GM18873 (cell line): ENCODE measurements around the gene ALDH1B1.
"Not testable (repeated sequence)": the region's sequence is repeated elsewhere in the genome, so short reads cannot be mapped to it uniquely, and the experiment has no call there.

Experiments used
- ATAC-seq: cut with Tn5 transposase; IDR thresholded peaks from one replicate; pipeline ENCODE4 v1.9.1; 2021; ENCODE audit warnings: mild to moderate bottlenecking, moderate library complexity, moderate number of reproducible peaks; ENCODE audit not compliant: unreplicated experiment, low FRiP score

The ALDH1B1 gene

DNA sequence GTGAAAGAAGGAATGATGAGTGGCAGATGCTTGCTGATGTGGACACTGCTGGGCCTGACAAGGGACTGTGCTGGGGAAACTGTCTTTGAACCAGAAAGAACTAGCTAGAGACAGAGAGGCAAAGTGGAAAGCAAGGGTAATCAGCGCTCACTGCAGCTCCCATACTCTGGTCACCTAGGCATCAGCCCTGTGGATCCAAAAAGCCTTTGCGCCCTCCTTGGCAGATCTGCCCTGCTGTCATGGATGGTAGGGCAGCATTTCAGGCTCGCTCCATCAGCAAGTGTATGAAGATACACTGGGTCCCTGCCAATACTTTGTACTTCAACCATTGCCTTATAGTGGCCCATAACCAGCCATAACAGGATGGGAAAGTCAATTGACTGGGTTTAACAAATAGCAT, 6.6 kb upstream of the ALDH1B1 start:
- no peak for ATAC-seq

GRCh38 chr9:38386319-38386895, 6.1 kb upstream of the ALDH1B1 start:
- ATAC-seq: no peak

GRCh38 chr9:38387066-38387465, 5.4 kb upstream of the ALDH1B1 start:
- ATAC-seq: no peak

DNA sequence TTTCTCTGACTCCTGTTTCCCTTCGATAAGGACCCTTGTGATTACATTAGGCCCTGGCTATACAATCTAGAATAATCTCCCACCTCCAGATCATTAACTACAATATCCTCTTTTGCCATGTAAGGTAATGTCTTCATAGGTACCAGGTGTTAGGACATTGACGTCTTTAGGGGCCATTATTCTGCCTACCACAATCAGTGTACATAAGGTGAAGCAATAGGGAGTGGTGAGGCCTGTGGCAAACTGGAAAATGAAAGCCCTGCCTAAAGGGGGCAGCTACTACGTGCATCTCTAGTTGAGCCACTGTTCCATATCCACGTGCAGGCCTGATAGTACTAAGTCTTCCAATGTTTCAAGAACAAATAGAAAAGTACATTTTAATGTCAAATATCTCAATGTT, 4.8 kb upstream of the ALDH1B1 start:
- ATAC-seq: no peak

DNA sequence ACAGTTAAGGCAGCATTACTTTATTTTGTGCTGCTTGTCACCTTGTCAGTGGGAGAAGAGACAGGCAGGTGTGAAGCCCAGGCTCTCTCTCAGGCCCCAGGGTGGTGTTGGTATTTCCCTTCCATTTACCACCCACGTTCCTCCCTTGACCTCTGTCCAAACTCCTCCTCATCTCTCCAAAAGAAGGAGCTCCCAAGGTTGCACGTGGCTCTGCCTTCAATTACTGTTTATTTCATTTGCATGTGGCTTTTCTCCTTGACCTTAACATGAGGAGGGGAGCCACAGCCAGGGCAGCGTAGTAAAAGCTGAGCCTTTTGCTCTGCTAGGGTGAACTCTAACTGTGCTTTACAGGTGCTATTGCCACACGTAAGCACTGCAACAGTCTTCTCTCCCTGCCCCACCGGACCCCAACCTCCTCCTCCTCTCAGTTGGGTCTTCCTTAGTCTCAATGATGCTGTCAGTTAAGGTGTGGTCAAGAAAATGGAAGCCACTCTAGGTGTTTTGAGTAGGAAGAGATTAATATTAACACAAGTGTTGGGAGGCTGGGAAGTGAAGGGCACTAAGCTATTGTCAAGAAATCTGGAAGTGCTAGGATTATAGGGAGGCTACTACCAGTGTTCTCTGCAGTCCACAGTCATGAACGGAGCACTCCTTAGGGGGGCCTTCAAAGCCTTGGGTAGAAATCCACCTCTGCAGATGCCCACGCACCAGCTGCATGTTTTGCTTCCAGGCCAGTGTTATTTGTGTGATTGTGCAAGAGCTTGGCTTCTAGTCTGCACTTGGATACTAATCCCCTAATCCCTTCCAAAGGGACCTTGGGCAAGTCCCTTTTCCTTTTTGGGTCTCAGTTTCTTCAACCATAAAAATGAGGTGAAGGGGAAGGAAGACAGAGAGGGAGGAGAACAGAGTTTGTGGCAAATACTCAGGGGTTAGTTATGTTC, 3.9 kb upstream of the ALDH1B1 start:
- no peak for ATAC-seq

DNA sequence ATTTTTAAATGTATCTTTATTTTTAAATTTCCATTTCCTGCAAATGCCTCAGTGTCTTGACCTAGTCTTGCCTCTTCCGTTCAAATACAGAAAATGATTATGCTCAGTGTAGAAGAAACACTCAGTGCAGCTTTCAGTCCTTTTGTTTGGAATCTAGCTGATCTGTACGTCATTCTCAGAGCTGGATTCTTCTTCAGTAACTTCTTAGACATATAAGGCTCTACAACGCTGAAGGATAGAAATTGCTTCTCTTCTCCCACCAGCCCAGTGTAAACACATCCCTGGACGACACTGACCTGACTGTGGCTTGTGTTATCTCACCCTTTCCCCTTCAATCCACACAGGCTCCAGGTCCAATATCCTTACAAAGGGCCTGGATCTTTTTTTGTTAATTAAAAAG, 3.2 kb upstream of the ALDH1B1 start:
- ATAC-seq: no peak

DNA sequence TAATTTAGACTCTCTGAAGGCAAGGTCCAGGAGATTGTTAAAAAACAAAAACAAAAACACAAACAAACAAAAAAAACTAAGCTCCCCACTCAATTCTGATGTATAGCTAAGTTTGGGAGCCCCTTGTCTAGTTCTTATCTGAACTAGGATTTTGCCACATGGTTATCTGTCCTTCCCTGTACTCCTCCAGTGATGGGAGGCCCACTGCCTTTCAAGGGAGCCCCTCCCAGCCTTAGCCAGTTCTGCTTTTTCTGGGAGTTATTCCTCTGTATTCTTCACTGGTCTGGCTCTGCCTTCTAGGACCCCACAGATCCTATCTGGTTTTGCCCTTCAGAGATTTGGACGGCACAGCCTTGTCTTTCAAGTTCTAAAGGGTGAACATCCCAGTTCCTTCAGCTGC, 2.1 kb upstream of the ALDH1B1 start:
- ATAC-seq: no peak

- ATAC-seq: no peak
Observed at GRCh38 chr9:38390851-38391250, 1.7 kb upstream of the ALDH1B1 start.

DNA sequence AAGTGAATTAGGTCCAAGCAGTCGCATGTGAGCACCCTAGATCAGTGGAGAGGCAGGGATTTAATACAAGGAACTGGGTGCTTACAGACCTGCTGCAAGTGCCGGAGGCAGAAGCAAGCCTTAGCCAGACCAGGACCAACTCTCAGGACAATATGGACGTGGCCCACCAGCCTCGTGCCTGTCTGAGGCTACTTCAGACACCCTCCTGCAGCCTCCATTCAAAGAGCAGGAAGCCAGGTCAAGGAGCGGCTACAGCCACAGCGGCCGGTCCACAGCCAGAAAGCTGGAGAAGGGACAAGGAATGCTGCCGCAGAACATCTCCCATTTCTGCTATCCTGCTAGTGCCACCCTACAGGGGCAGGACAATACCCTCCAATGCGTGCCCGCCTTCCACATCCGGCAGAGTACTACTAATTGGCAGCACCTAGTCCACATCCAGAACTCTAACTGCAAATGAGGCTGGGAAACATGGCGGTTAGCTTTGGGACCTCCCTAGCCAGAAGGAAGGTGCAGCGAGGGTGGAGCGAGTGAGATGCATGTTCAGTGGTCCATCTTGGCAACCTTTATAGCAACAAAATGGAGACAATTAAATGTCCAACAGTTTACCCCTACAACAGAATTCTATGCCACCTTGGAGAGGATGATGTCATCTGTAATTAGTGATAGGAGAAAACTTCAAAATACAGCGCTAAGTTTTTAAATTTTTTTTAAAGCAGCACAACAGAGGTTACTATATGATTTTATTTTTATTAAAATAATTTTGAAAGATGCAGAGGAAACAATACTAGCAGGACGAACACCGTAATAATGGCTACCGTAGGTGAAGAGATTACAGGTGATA, 1.0 kb upstream of the ALDH1B1 start:
- ATAC-seq: no peak

DNA sequence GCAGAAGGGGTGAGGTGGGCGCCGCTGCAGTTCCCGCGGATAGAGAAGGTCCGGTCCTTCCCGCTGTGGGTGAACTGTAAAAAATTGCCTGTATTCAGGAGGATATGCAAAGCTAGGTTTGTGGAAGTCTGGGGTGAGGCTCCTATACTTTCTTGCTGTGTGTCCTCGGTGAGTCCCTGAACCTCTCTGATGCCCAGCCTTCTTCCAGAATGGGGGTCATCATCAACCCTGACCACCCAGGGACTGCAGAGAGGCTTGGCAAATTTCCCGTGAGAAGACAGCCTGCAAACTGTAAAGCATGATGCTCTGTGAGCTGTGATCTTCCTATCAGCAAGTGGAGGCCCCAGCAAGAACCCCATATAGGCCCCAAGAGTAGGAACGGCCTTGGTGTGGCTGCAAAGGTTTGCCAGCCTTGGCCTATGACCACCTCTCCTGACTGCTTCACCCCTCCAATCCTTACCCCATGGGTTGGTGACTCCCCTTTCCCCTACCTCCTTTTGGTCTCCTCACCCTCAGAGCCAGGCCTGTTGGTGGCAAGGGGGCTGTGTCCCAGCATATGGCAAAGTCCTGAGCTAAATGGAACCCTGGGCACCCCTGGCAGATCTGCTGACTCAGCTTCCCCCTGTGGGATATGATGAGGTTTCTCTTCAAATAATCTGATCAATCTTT, 760 bp downstream of the ALDH1B1 start:
- no peak for ATAC-seq

DNA sequence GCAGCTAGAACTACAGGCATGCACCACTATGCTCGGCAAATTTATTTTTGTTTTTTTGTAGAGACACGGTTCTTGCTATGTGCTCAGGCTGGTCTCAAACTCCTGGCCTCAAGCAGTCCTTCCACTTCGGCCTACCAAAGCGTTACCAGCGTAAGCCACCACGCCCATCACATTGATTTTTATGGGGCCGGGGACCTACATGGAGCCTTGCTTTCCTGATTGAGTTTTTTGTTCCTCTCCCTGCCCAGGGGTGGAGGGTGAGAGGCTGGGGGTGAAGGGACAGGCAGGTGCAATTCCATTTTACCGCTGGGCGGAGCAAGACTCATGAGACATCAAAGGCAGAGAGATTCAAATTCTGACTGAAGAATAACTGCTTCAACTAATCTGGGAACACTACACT, 1.9 kb downstream of the ALDH1B1 start:
- ATAC-seq: no peak

GRCh38 chr9:38395653-38396370, 3.3 kb downstream of the ALDH1B1 start:
- no peak for ATAC-seq

DNA sequence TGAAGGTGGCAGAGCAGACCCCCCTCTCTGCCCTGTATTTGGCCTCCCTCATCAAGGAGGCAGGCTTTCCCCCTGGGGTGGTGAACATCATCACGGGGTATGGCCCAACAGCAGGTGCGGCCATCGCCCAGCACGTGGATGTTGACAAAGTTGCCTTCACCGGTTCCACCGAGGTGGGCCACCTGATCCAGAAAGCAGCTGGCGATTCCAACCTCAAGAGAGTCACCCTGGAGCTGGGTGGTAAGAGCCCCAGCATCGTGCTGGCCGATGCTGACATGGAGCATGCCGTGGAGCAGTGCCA, 3.8 kb downstream of the ALDH1B1 start:
- no peak for ATAC-seq

- ATAC-seq: not testable (repeated sequence)
Observed at GRCh38 chr9:38399191-38399590, 6.7 kb downstream of the ALDH1B1 start.

GRCh38 chr9:38401994-38402393, 9.5 kb downstream of the ALDH1B1 start:
- ATAC-seq: no peak

DNA sequence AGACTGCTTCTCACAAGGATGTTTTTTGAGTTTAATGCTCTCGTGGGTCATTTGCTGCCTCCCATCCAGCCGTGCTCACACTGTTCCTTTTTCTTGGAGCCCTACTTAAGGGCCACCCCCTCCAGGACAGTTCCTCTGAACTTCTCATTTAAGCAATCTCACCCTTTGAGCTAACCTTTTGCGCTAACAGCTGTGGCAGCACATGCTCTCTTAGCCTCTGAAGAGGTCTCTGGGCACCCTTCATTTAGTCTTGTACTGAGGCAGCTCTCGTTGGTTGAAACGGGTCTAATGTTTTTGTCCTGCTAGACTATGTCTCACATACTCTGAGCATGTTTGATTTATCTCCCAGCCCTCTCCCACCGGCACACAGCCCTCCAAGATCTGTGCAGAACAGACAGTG, 11.8 kb downstream of the ALDH1B1 start:
- ATAC-seq: no peak

DNA sequence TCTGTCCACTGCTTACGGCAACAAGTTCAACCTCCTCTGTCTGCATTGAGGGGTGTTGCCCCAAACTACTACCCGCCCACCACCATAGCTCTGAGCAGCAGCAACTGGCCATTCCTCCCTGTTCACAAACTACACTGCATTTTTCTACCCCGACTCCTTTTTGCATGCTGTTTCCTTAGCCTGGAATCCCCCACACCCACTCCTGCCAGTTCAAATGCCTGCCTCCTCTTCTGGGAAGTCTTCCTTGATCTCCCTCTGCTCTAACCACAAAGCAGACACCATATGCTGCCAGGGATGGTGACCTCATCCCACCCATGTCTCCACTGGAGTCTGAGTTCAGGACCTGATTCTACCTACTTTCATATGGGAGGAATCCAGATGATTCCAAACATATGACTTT, 13.3 kb downstream of the ALDH1B1 start:
- ATAC-seq: no peak

DNA sequence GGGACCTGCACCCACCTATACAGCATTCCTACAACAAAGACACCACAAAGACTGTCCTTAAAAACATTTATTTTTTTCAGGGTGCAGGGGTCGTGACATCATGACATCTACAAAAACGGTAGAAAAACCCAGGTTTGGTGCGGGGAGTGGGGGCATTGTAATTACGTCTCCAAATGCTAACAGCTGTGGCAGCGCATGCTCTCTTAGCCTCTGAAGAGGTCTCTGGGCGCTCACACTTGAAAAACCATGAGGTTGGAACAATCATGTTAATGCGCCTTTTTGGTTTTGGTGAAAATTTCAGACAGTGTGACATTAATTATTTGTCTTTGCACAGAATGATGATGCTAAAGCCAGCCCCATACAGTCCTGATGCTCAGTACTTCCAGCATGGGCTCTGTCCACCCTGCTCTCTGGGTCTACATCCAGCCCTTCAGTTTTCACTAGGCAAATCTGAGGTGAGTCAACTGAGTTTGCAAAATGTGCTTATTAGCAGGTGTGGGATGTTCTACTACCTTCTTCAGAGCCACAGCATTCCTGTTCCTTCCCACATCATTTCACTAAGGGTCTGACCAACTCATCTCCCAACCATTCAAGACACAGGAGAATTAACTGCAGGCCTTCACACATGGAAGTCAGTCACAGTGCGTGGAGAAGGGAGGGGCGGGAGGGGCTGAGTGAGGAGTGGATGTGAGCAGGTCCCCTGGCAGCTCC, 14.1 kb downstream of the ALDH1B1 start:
- ATAC-seq: no peak

GRCh38 chr9:38408719-38409118, 16.2 kb downstream of the ALDH1B1 start:
- ATAC-seq: no peak

DNA sequence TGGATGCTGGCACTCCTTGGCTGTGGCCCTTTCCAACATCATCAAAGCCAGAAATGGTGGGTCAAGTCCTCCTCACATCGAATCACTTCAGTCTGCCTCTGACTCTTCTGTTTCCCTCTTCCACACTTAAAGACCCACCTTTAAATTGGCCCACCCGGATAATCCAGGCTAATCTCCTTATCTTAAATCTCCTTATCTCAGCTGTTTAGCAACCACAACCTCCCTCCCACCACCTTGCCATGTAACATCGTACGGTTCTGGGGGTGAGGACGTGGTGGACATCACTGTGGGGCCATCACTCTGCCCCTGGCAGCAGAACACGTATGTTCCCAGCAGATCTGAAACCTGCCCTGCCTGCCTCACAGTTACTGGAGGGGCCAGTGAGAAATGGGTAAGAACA, 20.2 kb downstream of the ALDH1B1 start:
- ATAC-seq: no peak
